ENCODE measurements around the gene ERFL.

GRCh38 chr19:41921577-41922576 is 6.4 kb downstream of the ERFL start:
- TF ChIP-seq POLR2A (IDR thresholded peaks at IDR 0.05) (no peak), CTCF (IDR thresholded peaks at IDR 0.05 in 8 of 11, conservative IDR thresholded peaks at IDR 0.05 in 3 of 11) (no peak)
